Stimulated activated CD4-positive, alpha-beta T cell treated with anti-CD3 and anti-CD28 coated beads, Interleukin-15, amount 100 ng/mL, for 24 hours (primary cell): Measurements from ENCODE around the gene CDH13.

ENCODE experiments used
- DNase-seq: peaks from one replicate; pipeline ENCODE4 v3.0.0-alpha.2; 2020

Gene CDH13

GRCh38 chr16:83010776-83011720, 384.3 kb downstream of the CDH13 start:
- no peak for DNase-seq

GRCh38 chr16:83011939-83012338, 385.2 kb downstream of the CDH13 start:
- no peak for DNase-seq

GRCh38 chr16:83013071-83013470, 386.3 kb downstream of the CDH13 start:
- DNase-seq = no peak

GRCh38 chr16:83019963-83020362, 393.2 kb downstream of the CDH13 start:
- DNase-seq = no peak

GRCh38 chr16:83021045-83021444, 394.3 kb downstream of the CDH13 start:
- no peak for DNase-seq

- DNase-seq = no peak
Measured at GRCh38 chr16:83021746-83022145, 395.0 kb downstream of the CDH13 start.

- no peak for DNase-seq
Measured at GRCh38 chr16:83023011-83023410, 396.2 kb downstream of the CDH13 start.

- no peak for DNase-seq
Measured at GRCh38 chr16:83023640-83024039, 396.9 kb downstream of the CDH13 start.

- no peak for DNase-seq
Measured at GRCh38 chr16:83027973-83028372, 401.2 kb downstream of the CDH13 start.

GRCh38 chr16:83029467-83029866, 402.7 kb downstream of the CDH13 start:
- DNase-seq = no peak

- no peak for DNase-seq
Measured at GRCh38 chr16:83031524-83031923, 404.8 kb downstream of the CDH13 start.

- DNase-seq = no peak
Measured at GRCh38 chr16:83037102-83037501, 410.3 kb downstream of the CDH13 start.

GRCh38 chr16:83037884-83038283, 411.1 kb downstream of the CDH13 start:
- no peak for DNase-seq

- no peak for DNase-seq
Measured at GRCh38 chr16:83040174-83040573, 413.4 kb downstream of the CDH13 start.

GRCh38 chr16:83044589-83044988, 417.8 kb downstream of the CDH13 start:
- DNase-seq = no peak

GRCh38 chr16:83045790-83046189, 419.0 kb downstream of the CDH13 start:
- no peak for DNase-seq

- no peak for DNase-seq
Measured at GRCh38 chr16:83046664-83047063, 419.9 kb downstream of the CDH13 start.

- DNase-seq = no peak
Measured at GRCh38 chr16:83051451-83051850, 424.7 kb downstream of the CDH13 start.

GRCh38 chr16:83054283-83054682, 427.5 kb downstream of the CDH13 start:
- no peak for DNase-seq

- DNase-seq = no peak
Measured at GRCh38 chr16:83058376-83058775, 431.6 kb downstream of the CDH13 start.

- DNase-seq = no peak
Measured at GRCh38 chr16:83059237-83059636, 432.5 kb downstream of the CDH13 start.

- no peak for DNase-seq
Measured at GRCh38 chr16:83066011-83066410, 439.2 kb downstream of the CDH13 start.

GRCh38 chr16:83066881-83067280, 440.1 kb downstream of the CDH13 start:
- no peak for DNase-seq

- DNase-seq = no peak
Measured at GRCh38 chr16:83068686-83069085, 441.9 kb downstream of the CDH13 start.
